Colonic mucosa (tissue), 4 donors: ENCODE data around the gene HNRNPD. TPM values are rescaled to one million over a fixed set of nuclear protein-coding genes. Genes with fewer than 3 reads are reported as not detected.
A peak's percentile ranks its signal among the peaks of the same experiment; 100 is the strongest.
"Not testable (repeated sequence)": the region's sequence is repeated elsewhere in the genome, so short reads cannot be mapped to it uniquely, and the experiment has no call there.

ENCODE experiments used
- DNase-seq: peaks from one replicate; pipeline ENCODE4 v3.0.0-alpha.2; 2020
- H3K27ac ChIP-seq: fragments of 200-600 bp; one replicate; pipeline ENCODE4 v1.8.0; 2021
- H3K27me3 ChIP-seq: fragments of 200-600 bp; one replicate; pipeline ENCODE4 v1.8.0; 2021
- H3K36me3 ChIP-seq: fragments of 200-600 bp; one replicate; pipeline ENCODE4 v1.8.0; 2021
- H3K4me1 ChIP-seq: fragments of 200-600 bp; one replicate; pipeline ENCODE4 v1.8.0; 2021; ENCODE audit warnings: mild to moderate bottlenecking
- H3K4me3 ChIP-seq: fragments of 200-600 bp; one replicate; pipeline ENCODE4 v1.8.0; 2021
- H3K9ac ChIP-seq, 2 donors: one replicate each; pipeline ENCODE4 v1.7.0; 2013; ENCODE audit warnings: control low read depth in 2 of 2, low read depth in 2 of 2, low read length in 2 of 2
- H3K9me3 ChIP-seq: fragments of 200-600 bp; one replicate; pipeline ENCODE4 v1.8.0; 2021
- CTCF ChIP-seq: fragments of 200-600 bp; IDR thresholded peaks from one replicate; pipeline ENCODE4 v1.8.0; 2022; ENCODE audit warnings: antibody characterized with exemption, mild to moderate bottlenecking
- intact Hi-C: fragments of 100-400 bp; cut with DNase I; formaldehyde crosslinking; loops from one replicate; pipeline ENCODE4 v1.14.1; 2022
- total RNA-seq, 2 donors: library from RNA; stranded (reverse); fragmentation: NEBNext Ultra II Directional in 1 of 2; extraction: Animal tissue kit (Norgen Biotek cat#: 25700) in 1 of 2; gene quantifications; one replicate each; pipeline ENCODE4 v1.2.1, GENCODE V29; 2021
- donor health status: healthy.
- donor health status: DM: no; HTN: no; CAD: no.
- donor health status: DM: no; HTN: no; CAD: no.

The HNRNPD gene
- 100 to 1,000 TPM; 145 to 181 TPM for total RNA-seq

DNA sequence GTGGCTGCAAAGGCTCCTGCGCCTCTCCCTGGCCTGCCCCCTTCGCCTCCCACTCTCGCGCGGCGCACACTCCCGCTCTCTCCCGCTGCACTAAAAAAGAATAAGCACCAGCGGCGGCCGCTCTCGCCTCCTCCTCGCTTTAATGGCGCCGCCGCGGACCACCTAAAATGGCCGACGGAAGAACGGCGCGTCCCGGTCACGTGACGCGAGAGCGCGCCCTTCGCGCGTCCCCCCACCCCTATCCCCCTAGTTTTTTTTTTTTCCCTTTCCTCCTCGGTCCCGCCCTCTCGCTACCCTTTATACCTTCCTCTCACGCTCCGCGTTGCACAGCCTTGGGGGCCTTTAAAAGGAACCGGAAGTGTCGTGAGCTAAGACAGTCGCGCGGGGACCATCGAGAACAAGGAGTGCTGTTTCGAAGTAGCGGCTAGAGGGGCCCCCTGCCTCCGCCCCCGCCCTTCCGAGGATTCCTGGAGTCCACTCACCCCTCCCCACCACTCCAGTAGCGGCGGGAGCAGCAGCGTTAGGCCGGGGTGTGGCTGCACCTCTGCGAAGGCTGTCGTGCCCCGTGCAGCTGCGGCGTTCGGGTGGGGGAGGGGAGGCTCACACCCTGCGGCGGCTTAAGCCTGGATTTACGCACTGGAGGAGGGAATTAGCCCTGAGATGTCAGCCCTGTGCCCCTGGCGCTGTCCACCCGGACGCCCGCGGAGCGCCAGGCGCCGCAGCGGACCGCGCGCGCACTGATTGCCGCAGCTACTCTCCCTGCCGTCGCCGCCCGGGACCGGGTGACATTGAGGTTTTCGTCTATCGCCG is at the start of gene HNRNPD:
TSS of gene HNRNPD (minus strand) at position 176 of the 810 bp plus-strand sequence. CDS start 313 bp downstream, outside the sequence.
- TF ChIP-seq CTCF: no peak
- H3K4me1 ChIP-seq: peaks cover 5% of the 10 kb centered on the region

GRCh38 chr4:82422616-82423015 is 48.8 kb upstream of the HNRNPD start:
- peaks cover 6% of the 10 kb centered on the region for H3K36me3 ChIP-seq
- TF ChIP-seq CTCF: no peak
- intact Hi-C loops: no loop called here

More for the DNA sequence above, at the start of gene HNRNPD:
- no peaks in the 10 kb centered on the region for H3K9me3 ChIP-seq
- DNase-seq: peak; percentile 97
- peak within 1 kb of the TSS; percentile 59 for H3K4me3 ChIP-seq
- H3K9ac ChIP-seq: peak within 1 kb of the TSS; percentile 95 to 99
- H3K27me3 ChIP-seq: no peaks in the 10 kb centered on the region
- intact Hi-C loops: loop anchor here (2.0 to 5.0 kb wide), 2 partner anchors 55 to 638 kb away; partner anchors contain the start of gene LIN54
- no peaks in the 10 kb centered on the region for H3K36me3 ChIP-seq
- peak within 1 kb of the TSS; percentile 98 for H3K27ac ChIP-seq

GRCh38 chr4:82421796-82422560 is 48.2 kb upstream of the HNRNPD start:
- TF ChIP-seq CTCF: no peak
- no peaks in the 10 kb centered on the region for H3K27me3 ChIP-seq
- intact Hi-C loops: no loop called here
- H3K9me3 ChIP-seq: no peaks in the 10 kb centered on the region
- H3K36me3 ChIP-seq: peaks cover 6% of the 10 kb centered on the region
- H3K27ac ChIP-seq: no peak overlapping the region
- H3K4me1 ChIP-seq: no peaks in the 10 kb centered on the region
- H3K9ac ChIP-seq: no peak overlapping the region
- no peak for DNase-seq
- no peak overlapping the region for H3K4me3 ChIP-seq

More at GRCh38 chr4:82422616-82423015, 48.8 kb upstream of the HNRNPD start:
- Histone ChIP-seq H3K9me3 (no peaks in the 10 kb centered on the region), H3K9ac (no peak overlapping the region), H3K4me1 (no peaks in the 10 kb centered on the region), H3K4me3 (no peak overlapping the region), H3K27ac (no peak overlapping the region), H3K27me3 (no peaks in the 10 kb centered on the region)
- DNase-seq: no peak

DNA sequence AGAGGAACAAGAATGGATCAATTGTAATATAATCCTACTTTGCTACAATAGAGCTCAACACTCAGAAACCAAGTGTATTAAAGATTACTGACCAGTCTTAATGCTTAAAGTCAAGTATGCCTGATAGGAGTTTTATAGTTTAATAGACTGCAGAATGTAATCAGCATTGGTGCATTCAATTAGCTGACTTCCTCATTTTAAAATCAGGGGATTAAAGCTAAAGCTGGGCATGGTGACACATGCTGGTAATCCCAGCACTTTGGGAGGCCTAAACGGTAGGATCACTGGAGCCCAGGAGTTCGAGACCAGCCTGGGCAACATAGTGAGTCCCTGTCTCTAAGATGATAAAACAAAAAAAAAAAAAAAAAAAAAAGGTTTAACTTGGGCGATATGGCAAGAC is 45.7 kb upstream of the HNRNPD start:
- Histone ChIP-seq H3K4me3 (no peak overlapping the region), H3K9ac (no peak overlapping the region), H3K9me3 (no peaks in the 10 kb centered on the region), H3K4me1 (no peaks in the 10 kb centered on the region), H3K27me3 (no peaks in the 10 kb centered on the region), H3K36me3 (no peaks in the 10 kb centered on the region), H3K27ac (no peak overlapping the region)
- no peak for TF ChIP-seq CTCF
- no peak for DNase-seq
- intact Hi-C loops: no loop called here

- intact Hi-C loops: no loop called here
- Histone ChIP-seq H3K4me1 (no peaks in the 10 kb centered on the region), H3K4me3 (no peak overlapping the region), H3K27me3 (no peaks in the 10 kb centered on the region), H3K9me3 (no peaks in the 10 kb centered on the region), H3K9ac (no peak overlapping the region), H3K36me3 (no peaks in the 10 kb centered on the region), H3K27ac (no peak overlapping the region)
- no peak for DNase-seq
- TF ChIP-seq CTCF: no peak
Observed at GRCh38 chr4:82415922-82416365, 42.2 kb upstream of the HNRNPD start.

GRCh38 chr4:82415061-82415460 is 41.3 kb upstream of the HNRNPD start:
- H3K27me3 ChIP-seq, H3K4me3 ChIP-seq, H3K4me1 ChIP-seq, H3K27ac ChIP-seq, H3K36me3 ChIP-seq, DNase-seq, H3K9ac ChIP-seq, H3K9me3 ChIP-seq, intact Hi-C loops: not testable (repeated sequence)
